Tibial artery (tissue), 4 donors: ENCODE results near the gene REXO1.

Source experiments
- DNase-seq, 2 donors: peaks; one replicate each; pipeline ENCODE4 v3.0.0-alpha.2; 2019
- H3K27ac ChIP-seq, 2 donors: fragments of 200-600 bp; sonication (generic) in 1 of 2; 1 replicate in 1 of 2; 2 replicates in 1 of 2; pipeline ENCODE4 v1.5.1; 2018 to 2019; ENCODE audit warnings: mild to moderate bottlenecking in 1 of 2
- H3K27me3 ChIP-seq, 2 donors: fragments of 200-600 bp; sonication (generic) in 1 of 2; one replicate each; pipeline versions ENCODE4 v1.5.1 to v1.6.0; 2016 to 2019
- H3K36me3 ChIP-seq, 3 donors: fragments of 200-600 bp; sonication (generic) in 2 of 3; one replicate each; pipeline ENCODE4 v1.5.1; 2016 to 2019; ENCODE audit warnings: mild to moderate bottlenecking in 2 of 3
- H3K4me1 ChIP-seq, 4 donors: fragments of 200-600 bp; sonication (generic) in 2 of 4; 1 replicate in 3 of 4; 2 replicates in 1 of 4; pipeline ENCODE4 v1.5.1; 2016 to 2019
- H3K4me3 ChIP-seq, 2 donors: fragments of 200-600 bp; sonication (generic) in 1 of 2; 1 replicate in 1 of 2; 2 replicates in 1 of 2; pipeline ENCODE4 v1.5.1; 2018 to 2019; ENCODE audit warnings: mild to moderate bottlenecking in 2 of 2
- H3K9me3 ChIP-seq, 3 donors: fragments of 200-600 bp; sonication (generic) in 1 of 3; one replicate each; pipeline ENCODE4 v1.5.1; 2016 to 2019
- CTCF ChIP-seq, 2 experiments: fragments of 200-600 bp in 1 of 2; fragments of 450-650 bp in 1 of 2; IDR thresholded peaks; one replicate each; pipeline ENCODE4 v1.5.1; 2017 to 2019; ENCODE audit warnings: antibody characterized with exemption in 2 of 2, mild to moderate bottlenecking in 1 of 2, moderate library complexity in 1 of 2
- intact Hi-C: fragments of 100-400 bp; cut with DNase I; formaldehyde crosslinking; loops from one replicate; pipeline ENCODE4 v1.15.0; 2023; ENCODE audit warnings: low total_unique reads

Gene REXO1

GRCh38 chr19:1832046-1832663, 16.1 kb downstream of the REXO1 start:
- no peak overlapping the region for H3K27ac ChIP-seq
- TF ChIP-seq CTCF (IDR thresholded peaks at IDR 0.05) = no peak
- H3K4me1 ChIP-seq = peaks cover 0 to 20% (median under 1%) of the 10 kb centered on the region in 4 donors
- intact Hi-C loops = no loop called here
- no peak for DNase-seq
- H3K4me3 ChIP-seq = no peak overlapping the region
- no peaks in the 10 kb centered on the region for H3K27me3 ChIP-seq
- no peaks in the 10 kb centered on the region for H3K9me3 ChIP-seq
- peaks cover 11 to 26% (median 18%) of the 10 kb centered on the region in 3 donors for H3K36me3 ChIP-seq

- intact Hi-C loops = no loop called here
- Histone ChIP-seq H3K4me1 (peaks cover 0 to 24% (median 7%) of the 10 kb centered on the region in 4 donors), H3K9me3 (no peaks in the 10 kb centered on the region), H3K27ac (no peak overlapping the region), H3K4me3 (no peak overlapping the region), H3K36me3 (peaks cover 17 to 34% (median 27%) of the 10 kb centered on the region in 3 donors), H3K27me3 (no peaks in the 10 kb centered on the region)
- DNase-seq = no peak
- no peak for TF ChIP-seq CTCF (IDR thresholded peaks at IDR 0.05)
Measured at GRCh38 chr19:1830978-1831377, 17.3 kb downstream of the REXO1 start.

GRCh38 chr19:1830568-1830967, 17.7 kb downstream of the REXO1 start:
- Histone ChIP-seq H3K9me3 (no peaks in the 10 kb centered on the region), H3K27me3 (no peaks in the 10 kb centered on the region), H3K4me1 (peaks cover 0 to 28% (median 10%) of the 10 kb centered on the region in 4 donors), H3K36me3 (peaks cover 17 to 38% (median 27%) of the 10 kb centered on the region in 3 donors), H3K27ac (no peak overlapping the region), H3K4me3 (no peak overlapping the region)
- intact Hi-C loops = no loop called here
- DNase-seq = no peak
- no peak for TF ChIP-seq CTCF (IDR thresholded peaks at IDR 0.05)

- Histone ChIP-seq H3K4me1 (peaks cover 0 to 24% (median 10%) of the 10 kb centered on the region in 4 donors), H3K27ac (no peak overlapping the region), H3K4me3 (no peak overlapping the region), H3K9me3 (no peaks in the 10 kb centered on the region), H3K36me3 (peaks cover 17 to 43% (median 27%) of the 10 kb centered on the region in 3 donors), H3K27me3 (no peaks in the 10 kb centered on the region)
- intact Hi-C loops = loop anchor here (5.0 kb wide), 1 partner anchor 43 kb away; no protein-coding TSS in a partner anchor
- no peak for DNase-seq
- TF ChIP-seq CTCF (IDR thresholded peaks at IDR 0.05) = no peak
Measured at GRCh38 chr19:1829958-1830357, 18.3 kb downstream of the REXO1 start.

GRCh38 chr19:1828279-1829238, 19.7 kb downstream of the REXO1 start:
- no peak for DNase-seq
- H3K4me1 ChIP-seq = peaks cover 0 to 17% (median 10%) of the 10 kb centered on the region in 4 donors
- H3K27ac ChIP-seq = no peak overlapping the region
- H3K36me3 ChIP-seq = peaks cover 28 to 56% (median 41%) of the 10 kb centered on the region in 3 donors
- no peak overlapping the region for H3K4me3 ChIP-seq
- H3K27me3 ChIP-seq = no peaks in the 10 kb centered on the region
- TF ChIP-seq CTCF (IDR thresholded peaks at IDR 0.05) = no peak
- intact Hi-C loops = loop anchor here (5.0 kb wide), 1 partner anchor 41 kb away; no protein-coding TSS in a partner anchor
- no peaks in the 10 kb centered on the region for H3K9me3 ChIP-seq
